Fibroblast of peridontal ligament (primary cell): Measurements from ENCODE around the gene LEMD2.

Experiments
- DNase-seq: peaks from one replicate; pipeline ENCODE4 v3.0.0-alpha.2; 2010; ENCODE audit errors: extremely low read depth

The LEMD2 gene

GRCh38 chr6:33819021-33819420 is 30.1 kb upstream of the LEMD2 start:
- DNase-seq = no peak

GRCh38 chr6:33818293-33818692 is 29.4 kb upstream of the LEMD2 start:
- DNase-seq = no peak

- no peak for DNase-seq
Measured at GRCh38 chr6:33817489-33817888, 28.6 kb upstream of the LEMD2 start.

GRCh38 chr6:33816911-33817310 is 28.0 kb upstream of the LEMD2 start:
- no peak for DNase-seq

- DNase-seq = no peak
Measured at GRCh38 chr6:33815854-33816253, 26.9 kb upstream of the LEMD2 start.

- DNase-seq = no peak
Measured at GRCh38 chr6:33813990-33814985, 25.4 kb upstream of the LEMD2 start.

- no peak for DNase-seq
Measured at GRCh38 chr6:33813246-33813904, 24.4 kb upstream of the LEMD2 start.

- peak; percentile 41 for DNase-seq
Measured at GRCh38 chr6:33812669-33813068, 23.7 kb upstream of the LEMD2 start.

GRCh38 chr6:33809594-33809993 is 20.7 kb upstream of the LEMD2 start:
- no peak for DNase-seq

GRCh38 chr6:33808641-33809180 is 19.8 kb upstream of the LEMD2 start:
- no peak for DNase-seq

GRCh38 chr6:33807606-33808005 is 18.7 kb upstream of the LEMD2 start:
- DNase-seq = no peak

GRCh38 chr6:33806841-33807240 is 17.9 kb upstream of the LEMD2 start:
- no peak for DNase-seq

- no peak for DNase-seq
Measured at GRCh38 chr6:33803571-33804053, 14.7 kb upstream of the LEMD2 start, which contains the start of gene MLN. TSS of gene MLN (minus strand) at chr6:33804003. CDS start at chr6:33801163, 2,840 bp downstream.

- no peak for DNase-seq
Measured at GRCh38 chr6:33802186-33802958, 13.4 kb upstream of the LEMD2 start.

GRCh38 chr6:33801611-33802010 is 12.7 kb upstream of the LEMD2 start:
- no peak for DNase-seq

- DNase-seq = no peak
Measured at GRCh38 chr6:33800248-33800969, 11.5 kb upstream of the LEMD2 start.

GRCh38 chr6:33799454-33800113 is 10.7 kb upstream of the LEMD2 start:
- DNase-seq = no peak

- no peak for DNase-seq
Measured at GRCh38 chr6:33798343-33798848, 9.5 kb upstream of the LEMD2 start.

GRCh38 chr6:33797626-33798342 is 8.9 kb upstream of the LEMD2 start:
- DNase-seq = no peak
